H4 (cell line): ENCODE data around the gene RPS6KC1. TPM values are rescaled to one million over a fixed set of nuclear protein-coding genes. Genes with fewer than 3 reads are reported as not detected.
A peak's percentile ranks its signal among the peaks of the same experiment; 100 is the strongest.
"Not testable (repeated sequence)": the region's sequence is repeated elsewhere in the genome, so short reads cannot be mapped to it uniquely, and the experiment has no call there.

ENCODE experiments used
- DNase-seq: peaks from one replicate; pipeline ENCODE4 v3.0.0-alpha.2; 2015; ENCODE audit warnings: low spot score
- total RNA-seq: library from RNA; depleted of rRNA; stranded (reverse); fragments of >200 nt; shearing (Covaris generic); gene quantifications from 2 replicates; pipeline ENCODE4 v1.2.3, GENCODE V29; 2014; rRNA removed

Gene RPS6KC1, protein sequence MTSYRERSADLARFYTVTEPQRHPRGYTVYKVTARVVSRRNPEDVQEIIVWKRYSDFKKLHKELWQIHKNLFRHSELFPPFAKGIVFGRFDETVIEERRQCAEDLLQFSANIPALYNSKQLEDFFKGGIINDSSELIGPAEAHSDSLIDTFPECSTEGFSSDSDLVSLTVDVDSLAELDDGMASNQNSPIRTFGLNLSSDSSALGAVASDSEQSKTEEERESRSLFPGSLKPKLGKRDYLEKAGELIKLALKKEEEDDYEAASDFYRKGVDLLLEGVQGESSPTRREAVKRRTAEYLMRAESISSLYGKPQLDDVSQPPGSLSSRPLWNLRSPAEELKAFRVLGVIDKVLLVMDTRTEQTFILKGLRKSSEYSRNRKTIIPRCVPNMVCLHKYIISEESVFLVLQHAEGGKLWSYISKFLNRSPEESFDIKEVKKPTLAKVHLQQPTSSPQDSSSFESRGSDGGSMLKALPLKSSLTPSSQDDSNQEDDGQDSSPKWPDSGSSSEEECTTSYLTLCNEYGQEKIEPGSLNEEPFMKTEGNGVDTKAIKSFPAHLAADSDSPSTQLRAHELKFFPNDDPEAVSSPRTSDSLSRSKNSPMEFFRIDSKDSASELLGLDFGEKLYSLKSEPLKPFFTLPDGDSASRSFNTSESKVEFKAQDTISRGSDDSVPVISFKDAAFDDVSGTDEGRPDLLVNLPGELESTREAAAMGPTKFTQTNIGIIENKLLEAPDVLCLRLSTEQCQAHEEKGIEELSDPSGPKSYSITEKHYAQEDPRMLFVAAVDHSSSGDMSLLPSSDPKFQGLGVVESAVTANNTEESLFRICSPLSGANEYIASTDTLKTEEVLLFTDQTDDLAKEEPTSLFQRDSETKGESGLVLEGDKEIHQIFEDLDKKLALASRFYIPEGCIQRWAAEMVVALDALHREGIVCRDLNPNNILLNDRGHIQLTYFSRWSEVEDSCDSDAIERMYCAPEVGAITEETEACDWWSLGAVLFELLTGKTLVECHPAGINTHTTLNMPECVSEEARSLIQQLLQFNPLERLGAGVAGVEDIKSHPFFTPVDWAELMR
- 11.4 and 16.6 TPM in 2 replicates for total RNA-seq

DNA sequence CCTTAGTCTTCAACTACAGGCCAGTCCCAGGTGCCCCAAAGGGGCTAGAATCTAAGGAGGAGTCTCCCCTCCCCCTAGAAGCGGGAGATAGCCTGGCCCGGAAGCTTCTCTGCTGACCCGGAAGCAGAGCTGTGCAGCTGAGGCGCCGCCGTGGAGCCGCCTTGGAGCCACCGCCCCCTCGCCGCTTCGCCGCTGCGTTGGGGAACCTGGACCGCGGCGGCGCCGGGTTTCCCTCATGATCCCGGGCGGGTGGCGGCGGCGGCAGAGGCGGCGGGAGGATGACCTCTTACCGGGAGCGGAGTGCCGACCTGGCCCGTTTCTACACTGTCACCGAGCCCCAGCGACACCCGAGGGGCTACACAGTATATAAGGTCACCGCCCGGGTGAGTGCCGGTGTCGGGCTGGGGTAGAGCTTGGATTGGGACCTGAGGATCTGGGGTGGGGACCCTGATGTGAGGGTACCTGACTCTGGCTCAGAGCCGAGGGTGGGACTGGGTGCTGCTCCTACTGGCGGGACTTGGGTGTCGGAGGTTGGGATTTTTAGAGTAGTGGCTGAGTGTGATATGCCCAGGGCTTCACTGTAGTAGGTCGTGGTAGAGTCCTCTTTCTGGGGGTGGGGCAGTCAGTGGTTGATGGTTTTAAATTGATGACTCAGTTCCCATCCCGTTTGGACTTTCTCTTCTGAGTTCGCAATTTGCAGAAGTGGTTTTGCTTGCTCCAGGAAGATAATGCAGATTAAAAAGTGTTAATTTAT lies at the start of gene RPS6KC1:
Gene RPS6KC1 (plus strand): TSS at position 115 of the 754 bp plus-strand sequence. CDS start 164 bp downstream, at position 279.
- DNase-seq, result peak; percentile 76

DNA sequence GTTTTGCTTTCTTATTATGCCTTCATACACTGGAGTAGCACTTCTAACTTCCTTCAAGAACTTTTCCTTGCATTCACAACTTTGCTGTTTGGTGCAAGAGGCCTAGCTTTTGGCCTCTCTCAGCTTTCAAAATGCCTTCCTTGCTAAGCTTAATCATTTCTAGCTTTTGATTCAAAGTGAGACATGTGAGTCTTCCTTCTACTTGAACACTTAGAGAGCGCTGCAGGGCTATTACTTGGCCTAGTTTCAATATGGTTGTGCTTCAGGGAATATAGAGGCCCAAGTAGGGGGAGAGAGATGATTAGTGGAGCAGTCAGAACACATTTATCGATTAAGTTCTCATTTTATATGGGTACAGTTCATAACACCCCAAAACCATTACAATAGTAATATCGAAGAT lies 47.8 kb upstream of the RPS6KC1 start:
- DNase-seq, result no peak

DNA sequence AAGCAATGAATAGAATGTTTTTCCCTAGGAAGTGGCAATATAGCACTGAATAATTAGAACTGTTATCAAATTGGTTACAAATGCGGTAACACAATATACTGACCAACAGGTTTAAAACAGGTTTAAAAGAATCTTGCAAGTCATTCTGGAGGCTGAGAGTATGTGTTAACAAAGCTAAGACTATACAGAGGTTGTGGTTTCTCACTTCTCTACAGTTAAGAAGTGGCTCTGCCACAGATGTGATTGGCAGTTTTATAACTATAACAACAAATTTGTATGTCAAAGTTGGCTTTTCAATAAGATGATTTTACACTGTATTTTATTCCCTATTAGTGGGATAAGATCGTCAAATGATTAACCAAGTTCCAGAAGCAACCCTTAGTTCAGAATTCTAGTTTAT lies 42.5 kb upstream of the RPS6KC1 start:
- DNase-seq, result no peak

DNA sequence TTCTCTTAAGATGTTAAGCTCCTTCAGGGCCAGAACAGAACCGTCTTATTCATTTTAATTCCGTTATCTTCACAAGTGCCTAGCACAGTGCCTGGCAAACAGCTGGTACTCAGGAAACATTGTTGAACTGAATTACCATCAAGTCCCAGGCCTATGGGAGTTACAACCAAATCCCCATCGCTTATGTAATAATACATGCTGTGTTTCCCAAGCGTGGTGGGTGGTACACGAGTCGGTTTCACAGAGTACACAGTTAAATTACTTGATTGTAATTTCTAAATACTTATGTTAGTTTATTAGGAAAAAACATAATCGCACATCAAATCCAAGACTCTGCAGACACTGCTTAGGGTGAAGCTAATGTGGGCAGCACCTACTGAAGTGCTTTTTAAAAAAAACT lies 36.4 kb upstream of the RPS6KC1 start:
- DNase-seq, result no peak

DNA sequence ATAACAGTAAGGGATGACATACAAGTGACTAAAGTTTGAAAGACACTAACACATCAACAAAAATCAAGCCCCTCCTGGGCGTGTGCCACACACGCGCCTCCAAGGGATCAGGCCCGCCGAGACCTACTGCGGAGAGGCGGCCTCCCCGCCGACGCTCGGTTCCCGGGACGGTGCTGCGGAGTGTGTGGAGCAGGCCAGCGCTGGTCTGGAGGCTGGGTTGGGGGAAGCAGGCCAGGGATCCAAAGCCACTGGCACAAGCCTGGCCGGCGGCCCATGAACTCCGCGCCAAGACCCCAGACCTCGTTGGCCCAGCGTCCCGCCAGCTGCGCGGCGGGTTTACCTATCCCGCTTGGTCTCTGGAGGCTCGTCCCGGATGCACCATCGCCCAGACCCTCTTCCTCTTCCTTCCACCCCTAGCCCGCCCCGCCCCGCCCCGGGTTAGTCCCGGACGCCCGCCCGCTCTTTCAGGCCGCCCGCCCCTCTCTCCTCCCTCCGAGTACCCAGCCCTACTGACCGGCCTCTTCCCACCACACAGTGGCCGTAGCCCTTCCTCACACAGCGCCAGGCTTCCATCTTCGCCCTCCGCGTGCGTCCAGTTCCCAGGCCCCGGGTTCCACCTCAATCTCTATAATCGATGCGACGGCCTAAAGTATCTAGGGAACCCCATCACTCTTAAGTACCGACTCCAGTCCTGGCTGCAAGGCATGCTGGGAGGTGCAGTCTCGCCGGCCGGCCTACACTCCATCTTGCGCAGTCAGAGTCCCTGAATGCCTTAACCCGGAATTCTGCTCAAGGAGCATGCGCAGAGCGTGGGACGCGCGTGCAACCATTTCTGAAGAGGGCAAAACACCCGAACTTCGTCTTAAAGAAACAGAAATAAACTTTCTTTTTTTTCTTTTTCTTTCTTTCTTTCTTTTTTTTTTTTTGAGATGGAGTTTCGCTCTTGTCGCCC lies 35.7 kb upstream of the RPS6KC1 start, which contains the start of gene ANGEL2:
Gene ANGEL2 (minus strand): TSS at position 769 of the 952 bp plus-strand sequence. CDS start 196 bp downstream, at position 573.
- DNase-seq, result peak; percentile 98

DNA sequence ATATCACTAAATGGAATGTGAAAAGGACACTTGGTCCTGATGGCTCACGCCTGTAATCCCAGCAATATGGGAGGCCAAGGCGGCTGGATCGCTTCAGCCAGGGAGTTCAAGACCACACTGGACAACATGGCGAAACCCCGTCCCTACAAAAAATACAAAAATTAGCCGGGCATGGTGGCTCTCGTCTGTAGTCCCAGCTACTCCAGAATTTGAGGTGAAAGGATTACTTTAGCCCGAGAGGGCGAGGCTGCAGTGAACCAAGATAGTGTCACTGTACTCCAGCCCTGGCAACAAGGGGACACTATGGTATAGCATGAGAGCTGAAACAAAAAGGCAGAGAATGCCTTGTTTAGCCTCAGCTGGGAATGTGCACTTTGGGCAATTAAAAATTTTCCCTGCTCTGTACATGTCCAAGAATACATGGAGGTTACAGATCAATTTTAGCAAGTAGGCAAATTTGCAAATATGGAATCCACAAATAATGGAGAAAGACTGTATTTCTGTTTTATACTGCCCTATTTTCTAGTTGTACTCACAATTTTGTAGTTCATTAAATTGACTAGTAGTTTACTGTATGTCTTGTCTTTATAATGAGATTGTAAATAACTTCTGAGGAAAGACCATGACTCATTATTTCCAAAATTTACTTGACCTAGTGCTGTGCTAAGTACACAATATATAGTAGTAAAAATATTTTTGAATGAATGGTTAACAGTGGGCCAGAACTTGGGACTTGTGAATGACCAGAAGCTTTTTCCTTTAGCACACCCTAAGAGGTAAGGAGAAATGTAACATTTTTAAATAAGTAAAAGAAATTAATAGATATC lies 33.4 kb upstream of the RPS6KC1 start:
- no peak for DNase-seq

DNA sequence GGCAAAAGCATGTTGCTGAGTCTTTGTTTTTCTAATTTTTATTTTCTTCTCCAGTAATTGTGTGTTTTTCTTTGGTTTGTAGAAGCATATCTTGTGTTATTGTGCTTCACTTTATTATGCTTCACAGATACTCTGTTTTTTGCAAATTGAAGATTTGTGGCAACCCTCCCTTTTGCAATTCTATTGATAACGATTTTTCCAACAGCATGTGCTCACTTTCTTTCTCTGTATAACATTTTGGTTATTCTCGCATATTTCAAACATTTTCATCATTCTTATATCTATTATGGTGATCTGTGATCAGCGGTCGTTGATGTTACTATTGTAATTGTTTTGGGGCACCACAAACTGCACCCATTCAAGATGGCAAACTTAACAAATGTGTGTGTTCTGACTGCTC lies 31.6 kb upstream of the RPS6KC1 start:
- no peak for DNase-seq

DNA sequence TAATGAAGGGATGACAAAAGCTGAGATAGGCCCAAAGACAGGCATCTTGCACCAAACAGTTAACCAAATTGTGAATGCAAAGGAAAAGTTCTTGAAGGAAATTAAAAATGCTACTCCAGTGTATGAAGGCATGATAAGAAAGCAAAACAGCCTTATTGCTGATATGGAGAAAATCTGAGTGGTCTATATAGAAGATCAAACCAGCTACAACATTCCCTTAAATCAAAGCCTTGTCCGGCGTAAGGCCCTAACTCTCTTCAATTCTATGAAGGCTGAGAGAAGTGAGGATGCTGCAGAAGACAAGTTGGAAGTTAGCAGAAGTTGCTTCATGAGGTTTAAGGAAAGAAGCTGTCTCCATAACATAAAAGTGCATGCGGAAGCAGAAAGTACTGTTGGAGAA lies 31.0 kb upstream of the RPS6KC1 start:
- no peak for DNase-seq

DNA sequence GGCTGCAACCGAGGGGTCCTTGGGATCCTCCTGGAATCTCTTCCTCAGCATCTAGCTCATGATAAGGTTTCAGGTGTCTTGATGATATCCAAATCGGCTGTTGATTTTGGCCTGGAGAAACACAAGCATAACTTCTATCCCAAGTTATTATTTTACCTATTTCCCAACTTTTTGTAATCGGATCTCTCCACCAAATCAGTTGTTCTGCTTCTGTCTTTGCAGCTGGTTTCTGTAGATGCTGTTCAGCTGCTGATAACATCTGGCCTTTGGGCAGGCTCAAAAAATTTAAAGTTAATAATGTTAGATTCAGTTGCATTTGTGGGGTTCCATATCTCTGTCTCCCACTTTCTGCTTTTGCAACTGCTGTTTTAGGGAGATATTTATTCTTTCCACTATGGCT lies 24.0 kb upstream of the RPS6KC1 start:
- DNase-seq, result not testable (repeated sequence)

DNA sequence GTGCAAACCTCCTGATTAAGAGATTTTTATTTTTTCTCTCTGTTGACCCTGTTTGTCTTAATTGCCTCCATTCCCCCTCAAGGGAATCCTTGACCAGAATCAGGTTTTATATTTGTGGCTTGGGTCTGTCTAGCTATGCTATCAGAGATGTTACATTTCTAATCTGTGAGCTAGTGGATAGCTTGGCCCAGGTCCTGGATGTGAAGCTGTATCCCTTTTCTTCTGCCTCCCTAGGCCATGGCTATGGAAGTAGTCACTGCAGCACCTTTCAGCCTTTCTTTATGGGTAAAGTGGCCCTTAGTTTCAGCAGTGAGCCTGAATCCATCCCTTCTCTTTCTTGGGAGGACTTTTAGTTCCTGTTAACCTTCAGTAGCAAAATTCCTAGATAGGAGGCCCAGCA lies 18.4 kb upstream of the RPS6KC1 start:
- DNase-seq, result no peak

DNA sequence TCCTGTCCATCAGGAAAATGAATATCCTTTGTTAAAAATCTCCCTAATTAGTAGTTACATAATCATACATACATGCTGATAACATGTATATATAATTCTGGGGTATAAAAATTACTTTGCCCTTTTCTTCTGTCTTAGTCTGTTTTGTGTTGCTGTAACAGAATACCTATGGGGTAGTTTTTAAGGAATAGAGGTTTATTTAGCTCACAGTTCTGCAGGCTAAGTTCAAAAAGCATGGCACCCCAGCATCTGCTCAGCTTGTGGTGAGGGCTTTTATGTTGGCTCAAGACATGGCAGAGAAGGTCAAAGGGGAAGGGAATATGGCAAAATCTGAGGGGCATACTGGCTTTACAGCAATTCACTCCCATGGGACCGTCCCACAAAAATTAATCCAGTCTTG lies 16.3 kb upstream of the RPS6KC1 start:
- DNase-seq, result no peak

DNA sequence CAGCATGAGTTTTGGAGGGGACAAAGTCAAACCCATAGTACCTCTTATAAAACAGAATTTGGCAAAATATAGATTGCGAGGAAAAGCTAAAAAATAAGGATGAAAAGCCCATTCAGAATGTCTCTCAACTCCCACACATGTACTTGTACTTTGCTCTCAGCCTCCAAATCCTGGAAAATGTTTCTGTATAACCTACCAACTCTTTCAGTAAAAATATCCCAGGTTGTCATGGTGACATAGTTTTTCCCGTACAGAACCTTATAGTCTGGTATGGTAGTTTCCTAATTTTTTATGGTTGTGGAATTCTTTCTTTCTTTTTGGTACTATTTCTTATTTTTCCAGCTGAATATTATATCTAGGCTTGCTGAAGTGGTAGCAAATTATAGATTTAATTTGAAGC lies 15.5 kb upstream of the RPS6KC1 start:
- DNase-seq, result no peak

DNA sequence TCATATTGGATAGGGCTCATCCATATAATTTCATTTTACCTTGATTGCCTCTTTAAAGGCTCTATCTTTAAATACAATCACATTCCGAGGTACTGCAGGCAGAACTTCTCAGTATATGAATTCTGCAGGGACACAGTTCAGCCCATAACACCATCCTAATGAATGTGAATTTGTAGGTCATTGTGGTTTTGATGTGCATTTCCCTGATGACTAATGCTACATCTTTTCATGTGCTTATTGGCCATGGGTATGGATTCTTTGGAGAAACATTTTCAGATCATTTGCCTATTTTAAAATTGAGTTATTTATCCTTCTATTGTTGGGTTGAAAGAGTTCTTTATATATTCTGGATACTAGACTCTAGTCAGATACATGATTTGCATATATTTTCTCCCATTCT lies 9.6 kb upstream of the RPS6KC1 start:
- DNase-seq, result peak; percentile 27

DNA sequence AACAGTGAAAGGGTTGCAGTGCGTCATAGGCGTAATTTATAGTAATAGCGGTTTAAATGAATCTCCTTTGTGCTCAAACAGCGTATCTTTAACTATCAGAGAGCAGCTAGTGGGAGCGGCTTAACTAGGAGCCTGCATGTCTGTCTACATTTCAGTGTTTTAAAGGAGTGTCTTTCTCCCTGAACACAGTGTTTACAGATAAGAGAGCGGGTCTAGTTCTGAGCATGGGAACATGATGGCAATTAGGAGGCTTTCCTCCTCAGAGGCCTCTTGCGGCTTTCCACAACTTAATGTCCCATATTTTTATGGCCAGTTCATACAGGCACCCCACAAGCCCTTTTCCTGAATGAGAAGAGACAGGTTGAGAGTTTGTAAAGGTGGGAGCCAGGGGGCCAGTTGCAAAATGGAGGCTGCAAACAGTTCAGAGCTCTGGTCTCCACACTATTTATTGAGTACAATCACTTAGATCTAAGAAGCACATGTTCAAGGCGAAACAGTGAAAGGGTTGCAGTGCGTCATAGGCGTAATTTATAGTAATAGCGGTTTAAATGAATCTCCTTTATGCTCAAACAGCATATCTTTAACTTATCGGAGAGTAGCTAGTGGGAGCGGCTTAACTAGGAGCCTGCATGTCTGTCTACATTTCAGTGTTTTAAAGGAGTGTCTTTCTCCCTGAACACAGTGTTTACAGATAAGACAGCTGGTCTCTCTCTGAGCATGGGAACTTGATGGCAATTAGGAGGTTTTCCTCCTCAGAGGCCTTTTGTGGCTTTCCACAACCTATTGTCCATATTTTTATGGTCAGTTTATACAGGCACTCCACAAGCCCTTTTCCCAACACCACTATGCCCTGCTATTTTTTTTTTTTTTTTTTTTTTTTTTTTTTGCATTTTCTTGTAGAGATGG lies 5.5 kb upstream of the RPS6KC1 start:
- DNase-seq, result peak; percentile 40

DNA sequence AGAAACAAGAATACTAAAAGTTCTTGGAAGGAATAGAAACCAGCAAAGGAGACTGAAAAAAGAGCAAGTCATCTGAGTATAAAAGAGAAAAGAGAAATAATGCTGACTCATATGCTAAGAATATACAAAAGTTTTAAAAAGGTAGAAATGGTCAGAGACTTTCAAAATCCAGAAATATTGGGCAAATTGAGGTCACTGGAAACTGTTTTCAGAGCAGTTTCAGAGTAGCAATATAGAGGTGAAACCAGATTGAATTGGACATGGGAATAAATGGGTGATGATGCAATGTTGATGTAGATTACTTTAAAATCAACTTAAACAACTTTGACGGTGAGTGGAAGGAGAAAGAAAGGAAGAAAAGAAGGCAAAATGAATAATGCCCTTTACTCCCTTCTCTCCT lies 1.8 kb upstream of the RPS6KC1 start:
- DNase-seq, result no peak

DNA sequence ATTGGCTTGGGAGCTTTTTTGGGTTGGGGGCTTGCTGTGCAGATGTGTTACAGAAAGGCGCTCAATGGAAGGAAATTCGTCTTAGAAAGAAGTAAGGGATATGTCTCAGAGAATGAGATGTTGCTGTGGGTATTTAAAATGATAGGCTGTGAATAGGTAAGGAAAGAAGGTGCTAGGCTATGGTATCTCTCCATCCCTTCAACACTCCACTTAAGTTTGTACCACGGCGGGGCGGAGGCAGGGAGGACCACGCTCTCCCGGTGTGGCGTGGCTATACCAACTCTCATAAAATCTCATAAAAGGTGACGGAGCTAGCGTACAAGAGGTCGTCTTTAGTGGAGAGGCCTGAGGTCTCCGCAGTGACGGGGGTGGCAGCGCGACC lies 305 bp upstream of the RPS6KC1 start:
- no peak for DNase-seq

DNA sequence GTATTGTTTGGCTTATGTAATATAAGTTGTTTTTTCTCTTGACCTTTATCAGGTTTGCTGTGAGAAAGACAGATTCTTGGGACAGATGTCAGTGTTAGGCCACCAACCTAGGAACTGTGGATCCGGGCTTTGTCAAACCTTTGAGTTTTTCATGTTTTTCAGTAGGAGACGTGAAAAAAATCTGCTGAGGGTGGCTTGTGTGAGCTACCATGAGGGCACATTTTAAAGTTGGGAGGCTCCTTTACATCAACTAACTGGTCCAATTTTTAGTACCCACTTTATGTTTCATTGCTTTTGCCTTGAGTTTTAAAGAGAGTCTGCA lies 801 bp downstream of the RPS6KC1 start:
- no peak for DNase-seq

DNA sequence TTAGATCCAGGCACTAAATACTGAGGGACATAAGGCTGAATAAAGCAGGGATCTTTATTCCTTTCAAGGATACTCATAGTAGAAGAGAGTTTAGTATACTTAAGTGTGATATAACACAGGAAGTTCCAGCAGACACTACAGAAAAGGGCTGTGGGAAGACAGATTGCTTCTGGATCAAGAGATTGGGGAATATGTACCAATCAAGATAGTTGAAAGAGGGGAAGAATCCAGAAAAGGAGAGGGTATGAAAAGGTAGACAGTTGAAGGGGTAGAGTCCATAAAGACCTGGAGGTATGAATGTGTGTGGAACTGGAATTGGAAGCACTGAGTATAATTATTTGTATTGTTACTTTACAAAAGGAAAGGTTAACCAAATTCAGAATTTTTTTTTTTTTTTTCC lies 2.4 kb downstream of the RPS6KC1 start:
- DNase-seq, result no peak

DNA sequence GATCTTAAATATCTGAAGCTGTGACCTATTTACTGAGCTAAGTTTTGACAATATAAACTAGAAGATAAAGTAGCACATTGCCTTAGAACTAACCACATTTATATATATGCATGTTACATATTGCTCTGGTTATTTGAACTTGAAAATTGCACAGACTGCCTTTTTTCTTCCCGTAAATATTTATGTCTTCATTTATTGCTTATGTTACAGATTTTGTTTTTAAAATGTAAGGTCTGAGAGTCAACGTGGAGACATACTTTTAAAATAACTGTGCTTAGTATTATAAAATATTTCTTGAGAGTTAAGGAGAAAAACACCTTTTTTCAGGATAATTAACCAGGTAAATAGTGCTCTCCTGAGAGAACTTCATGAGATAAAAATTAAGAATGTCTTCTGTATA lies 3.1 kb downstream of the RPS6KC1 start:
- no peak for DNase-seq
